GM19395 (cell line): ENCODE measurements around the gene MYO18A.

Experiments used
- ATAC-seq: cut with Tn5 transposase; IDR thresholded peaks from one replicate; pipeline ENCODE4 v1.9.1; 2021; ENCODE audit warnings: mild to moderate bottlenecking, moderate library complexity; ENCODE audit not compliant: unreplicated experiment

MYO18A gene

DNA sequence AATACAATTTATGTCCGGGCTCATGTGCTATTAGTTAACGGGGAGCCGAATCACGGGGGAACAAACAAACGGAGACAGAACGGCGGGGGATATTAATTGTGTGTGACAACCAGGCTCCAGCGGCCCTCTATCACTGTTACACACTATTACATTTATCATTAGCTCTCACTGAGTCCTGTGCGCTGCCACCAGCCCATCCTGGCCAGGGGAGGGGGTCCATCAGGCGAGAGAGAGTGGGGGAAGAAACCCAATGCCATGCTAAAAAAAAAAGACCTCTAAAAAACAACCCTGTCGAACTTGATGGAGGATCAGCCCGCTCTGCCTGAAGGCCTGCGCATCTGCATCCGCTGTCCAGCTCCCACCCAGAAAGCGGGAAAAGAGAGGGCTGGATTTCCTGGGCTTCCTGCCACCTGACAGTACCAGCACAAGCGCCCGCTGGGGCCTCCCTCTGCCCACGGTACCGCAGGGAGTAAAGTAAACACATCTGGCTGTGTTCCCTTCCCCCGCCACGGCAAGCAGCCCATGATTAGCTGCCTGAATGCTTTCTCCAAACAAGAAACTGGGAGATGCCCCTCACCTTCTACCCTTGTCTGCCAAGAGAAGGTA lies 95.6 kb downstream of the MYO18A start:
- ATAC-seq = no peak

DNA sequence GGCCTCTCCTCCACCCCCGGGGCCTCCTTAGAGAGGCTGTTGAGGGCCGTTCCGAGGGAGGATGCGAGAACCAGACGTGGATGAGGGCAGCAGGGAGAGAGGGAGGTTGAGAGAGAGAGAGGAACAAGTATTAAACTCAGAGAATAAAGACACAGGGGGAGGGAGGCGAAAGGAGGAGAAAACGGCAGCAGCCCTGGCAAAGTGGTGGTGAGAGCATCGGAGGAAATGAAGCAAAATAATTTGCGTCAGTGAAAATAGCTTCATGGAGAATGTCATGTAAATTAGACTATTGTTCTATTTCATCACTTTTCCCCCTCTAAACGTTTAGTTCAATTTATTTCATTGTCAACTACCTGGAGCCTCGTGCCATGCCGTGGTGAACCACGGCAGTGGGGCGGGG lies 99.2 kb downstream of the MYO18A start:
- no peak for ATAC-seq

DNA sequence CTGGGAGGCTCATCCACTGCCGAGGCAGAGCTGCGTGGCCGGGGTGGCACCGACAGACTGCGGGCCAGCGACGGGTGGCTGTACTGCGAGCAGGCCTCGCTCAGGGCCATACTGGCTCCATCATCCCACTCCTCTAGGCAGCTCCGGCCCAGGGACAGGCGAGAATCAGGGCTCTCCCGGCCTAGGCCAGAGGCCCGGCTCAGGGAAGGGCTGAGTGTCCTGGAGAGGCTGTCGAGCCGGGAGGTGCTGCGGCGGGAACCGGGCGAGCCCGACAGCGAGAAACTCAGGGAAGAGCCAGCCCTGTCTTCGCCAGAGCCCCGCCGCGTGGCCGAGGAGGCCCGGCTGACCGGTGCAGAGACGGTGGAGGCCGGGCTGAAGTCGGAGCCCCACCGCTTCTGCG lies 99.9 kb downstream of the MYO18A start:
- ATAC-seq = no peak

DNA sequence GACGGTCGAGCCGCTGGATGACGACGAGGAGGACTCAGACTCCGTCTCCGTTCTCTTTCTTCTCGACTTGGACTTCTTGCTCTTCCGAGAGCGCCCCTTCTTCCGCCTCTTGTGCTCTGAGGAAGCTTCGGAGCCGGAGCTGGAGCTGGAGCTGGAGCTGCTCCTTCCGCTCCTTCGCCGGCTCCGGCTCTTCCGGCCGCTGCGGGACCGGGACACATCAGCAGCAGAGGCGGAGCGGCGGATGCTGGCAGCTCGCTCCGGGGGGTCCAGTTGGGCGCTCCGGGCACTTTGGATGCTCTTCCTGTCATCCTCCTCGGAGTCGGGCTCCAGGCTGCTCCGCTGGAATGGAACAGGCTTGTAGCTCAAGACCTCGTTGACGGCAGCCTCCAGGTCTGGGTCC lies 100.3 kb downstream of the MYO18A start:
- no peak for ATAC-seq

DNA sequence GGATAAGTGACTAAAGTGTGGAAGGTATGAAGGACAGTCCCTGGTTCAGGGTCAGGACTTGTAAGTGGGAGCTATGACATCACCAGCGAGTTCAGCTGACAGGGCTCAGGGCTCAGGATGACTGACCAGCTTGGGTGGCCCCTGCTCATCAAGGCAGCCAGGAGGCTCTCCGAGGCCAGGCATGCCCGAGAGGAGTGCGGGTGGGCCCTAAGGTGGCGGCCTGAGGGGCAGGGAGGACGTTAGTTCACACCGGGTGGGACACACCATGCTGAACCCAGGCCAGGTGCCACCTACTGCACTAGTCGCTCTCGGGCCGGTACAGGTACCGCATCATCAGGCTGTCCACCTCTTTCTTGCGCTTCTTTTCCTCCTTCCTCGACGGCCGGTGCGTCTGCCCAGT lies 100.8 kb downstream of the MYO18A start:
- no peak for ATAC-seq

DNA sequence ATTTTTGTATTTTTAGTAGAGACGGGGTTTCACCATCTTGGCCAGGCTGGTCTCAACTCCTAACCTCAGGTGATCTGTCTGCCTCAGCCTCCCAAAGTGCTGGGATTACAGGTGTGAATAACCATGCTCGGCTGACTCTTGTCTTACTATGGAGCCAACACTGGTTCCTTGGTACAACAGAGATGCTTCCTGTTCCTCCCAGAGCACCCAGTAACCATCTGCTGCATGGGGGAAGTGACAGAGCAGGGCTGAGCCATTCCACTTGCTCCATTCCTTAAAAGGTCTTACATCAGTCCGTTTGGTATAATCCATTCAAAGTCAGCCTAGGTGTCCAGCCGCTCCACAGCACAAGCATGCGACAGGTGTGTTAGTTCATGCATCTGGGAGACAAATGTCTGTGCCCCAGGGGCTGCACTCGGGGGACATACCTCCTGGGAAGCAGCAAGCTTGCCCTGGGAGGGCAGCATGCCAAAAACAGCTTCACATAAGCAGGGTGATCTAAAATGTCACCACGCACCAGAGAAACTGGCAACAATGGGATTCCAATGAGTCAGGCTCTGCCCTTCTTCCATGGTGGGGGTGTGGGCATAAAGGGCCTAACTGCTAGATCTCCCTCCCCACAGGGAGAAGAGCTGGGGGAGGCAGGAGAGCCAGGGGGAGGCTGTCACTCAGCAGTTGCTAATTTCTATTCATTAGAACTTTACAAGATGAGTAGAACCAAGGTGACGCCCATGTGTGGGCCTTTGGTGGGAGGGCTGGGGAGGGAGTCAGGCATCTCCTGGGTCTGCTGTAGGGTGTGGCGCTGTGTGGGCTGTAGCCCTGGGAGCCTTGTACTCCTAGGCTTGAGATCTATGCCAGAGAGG lies 101.8 kb downstream of the MYO18A start:
- ATAC-seq = no peak

DNA sequence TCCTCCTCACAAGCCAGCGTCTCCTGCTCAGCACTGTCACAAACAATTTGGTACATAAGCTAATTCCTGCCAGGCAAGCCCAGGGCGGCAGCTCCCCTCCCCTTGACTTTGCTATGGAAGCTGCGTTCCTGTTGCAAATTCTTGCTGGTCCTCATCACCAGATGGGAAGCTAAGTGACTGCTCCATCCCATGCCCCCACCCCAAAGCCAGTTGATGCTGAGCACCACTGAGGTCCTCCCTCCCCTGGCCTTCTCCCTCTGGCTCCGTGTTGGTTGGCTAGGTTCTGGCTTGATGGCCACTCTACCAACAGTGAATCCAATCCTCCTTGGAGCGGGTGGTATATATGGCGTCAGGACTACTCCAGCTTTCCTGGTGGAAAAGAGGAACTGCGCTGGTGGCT lies 102.9 kb downstream of the MYO18A start:
- no peak for ATAC-seq

DNA sequence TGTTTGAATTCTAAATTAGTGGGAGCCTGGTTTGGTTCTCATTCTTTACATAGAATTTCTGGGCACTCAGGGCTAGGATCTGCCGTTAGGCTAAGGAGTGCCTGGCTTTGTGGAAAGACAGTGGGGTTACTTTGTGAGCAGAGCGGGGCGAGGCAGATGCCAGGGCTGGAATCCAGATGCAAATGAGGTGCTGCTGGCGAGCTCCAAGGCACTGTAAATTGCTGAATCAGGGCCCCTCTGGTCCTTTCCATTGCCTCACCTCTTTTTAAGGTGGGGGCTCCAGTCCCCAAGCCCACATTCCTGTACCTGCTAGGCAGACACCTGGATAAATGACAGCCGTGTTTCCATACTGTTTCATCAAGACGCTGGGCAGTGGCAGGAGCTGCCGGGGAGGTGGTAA lies 103.5 kb downstream of the MYO18A start:
- no peak for ATAC-seq

DNA sequence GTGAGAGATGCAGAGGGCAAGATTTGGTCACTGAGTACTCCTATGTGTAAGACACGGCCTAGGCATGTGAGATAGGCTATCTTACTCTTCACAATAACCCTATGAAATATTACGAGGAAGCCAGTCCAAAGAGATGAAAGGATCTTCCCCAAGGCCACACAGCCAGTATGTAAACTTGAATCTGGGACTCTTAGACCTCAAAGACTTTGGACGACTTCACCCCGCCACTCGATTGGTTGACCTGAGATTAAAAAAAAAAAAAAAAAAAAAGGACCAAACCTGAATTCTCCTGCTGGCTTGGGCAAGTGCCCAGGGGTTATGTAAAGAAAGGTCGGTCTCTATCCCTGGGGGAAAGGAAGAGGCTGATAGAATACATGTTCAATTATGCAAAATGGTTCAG lies 104.1 kb downstream of the MYO18A start:
- ATAC-seq = no peak

DNA sequence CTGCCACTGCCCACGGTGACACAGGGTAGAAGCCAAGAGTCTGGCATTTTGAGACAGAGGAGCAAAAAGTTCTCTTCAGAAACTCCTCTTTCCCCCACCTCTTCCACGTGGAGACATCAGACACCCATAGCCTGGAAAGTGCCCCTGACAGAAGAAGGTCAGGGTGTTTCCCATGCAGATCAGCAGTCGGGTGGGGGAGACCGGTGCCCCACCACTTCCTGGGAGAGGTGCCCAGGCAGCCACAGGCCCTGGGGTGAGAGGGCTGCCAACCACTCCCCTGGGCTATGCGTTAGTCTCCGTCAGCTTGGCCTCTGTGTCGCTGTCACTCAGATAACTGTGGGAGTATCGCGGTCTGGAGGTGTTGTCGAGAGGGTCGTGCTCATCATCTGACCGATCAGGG lies 105.7 kb downstream of the MYO18A start:
- ATAC-seq = no peak

DNA sequence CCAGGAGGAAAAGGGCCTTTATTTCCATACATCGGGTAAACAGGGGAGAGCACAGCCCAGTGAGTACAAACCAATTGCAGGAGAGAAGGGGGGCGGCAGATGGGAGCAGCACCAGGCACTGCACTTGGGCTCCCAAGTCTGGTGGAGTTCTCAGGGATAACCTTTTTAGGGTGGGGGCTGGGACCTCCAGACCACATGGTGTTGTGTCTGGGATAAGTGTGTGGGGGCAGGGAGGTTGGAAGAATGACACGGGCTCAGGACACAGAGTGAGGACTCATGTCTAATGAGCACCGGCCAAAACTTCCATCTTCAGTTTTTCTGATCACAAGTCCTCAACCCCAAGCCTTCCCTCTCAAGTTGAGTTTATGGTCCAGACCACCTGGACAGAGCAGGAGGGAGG lies 106.7 kb downstream of the MYO18A start:
- no peak for ATAC-seq

DNA sequence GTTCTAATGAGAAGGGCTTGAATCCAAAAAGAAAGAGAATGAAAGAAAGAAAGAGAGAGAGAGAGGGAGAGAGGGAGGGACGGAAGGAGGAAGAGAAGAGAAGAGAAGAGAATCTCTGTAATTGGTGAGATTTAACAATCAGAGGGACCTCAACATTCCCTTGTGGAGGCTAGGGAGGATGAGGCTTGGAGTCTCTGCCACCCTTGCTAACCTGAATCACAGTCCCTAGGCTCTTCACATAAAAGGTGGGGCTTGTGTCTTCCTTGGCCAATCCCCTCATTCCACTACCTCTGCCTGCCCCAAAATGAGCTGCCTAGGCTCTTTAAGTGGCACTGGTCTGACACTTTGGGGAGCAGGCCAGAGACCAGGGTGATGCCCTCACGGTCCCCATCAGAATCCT lies 107.2 kb downstream of the MYO18A start:
- ATAC-seq = no peak

DNA sequence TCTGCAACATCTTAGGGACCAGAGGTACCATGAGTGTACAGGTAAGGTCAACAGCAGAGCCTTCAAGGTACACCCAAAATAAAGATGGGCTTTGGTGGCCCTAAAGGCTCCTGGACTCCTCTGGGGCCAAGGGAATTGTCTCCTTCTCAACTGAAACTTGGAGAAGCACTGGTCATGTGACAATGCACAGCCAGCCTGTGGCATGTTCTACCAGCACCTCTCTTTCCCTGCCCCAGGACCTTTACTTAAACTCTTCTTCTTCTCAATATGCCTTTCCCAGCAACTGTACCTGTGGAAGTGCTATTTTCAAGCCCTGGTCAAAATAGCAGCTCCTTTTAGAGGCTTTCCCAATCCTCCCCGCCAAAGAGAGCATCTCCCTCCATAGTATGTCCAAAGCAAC lies 108.9 kb downstream of the MYO18A start:
- no peak for ATAC-seq

DNA sequence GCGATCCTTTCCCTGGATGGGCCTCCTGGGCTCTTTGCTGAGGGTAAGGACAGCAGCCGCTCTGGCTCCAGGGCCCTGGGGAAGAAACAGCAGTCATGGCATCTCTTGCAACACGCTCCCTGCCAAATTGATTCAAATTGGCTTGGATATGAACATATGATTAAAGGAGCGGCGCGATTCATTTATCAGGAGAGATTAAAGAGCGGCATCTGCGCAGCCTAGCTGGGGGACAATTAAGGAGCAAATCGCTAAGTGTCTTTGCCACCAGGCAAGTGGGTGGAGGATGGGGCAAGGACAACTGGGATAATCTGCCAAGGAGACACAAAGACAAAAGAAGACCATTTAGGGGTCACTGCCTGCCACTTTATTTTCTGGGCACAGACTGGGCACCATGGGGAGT lies 109.4 kb downstream of the MYO18A start:
- ATAC-seq = no peak

DNA sequence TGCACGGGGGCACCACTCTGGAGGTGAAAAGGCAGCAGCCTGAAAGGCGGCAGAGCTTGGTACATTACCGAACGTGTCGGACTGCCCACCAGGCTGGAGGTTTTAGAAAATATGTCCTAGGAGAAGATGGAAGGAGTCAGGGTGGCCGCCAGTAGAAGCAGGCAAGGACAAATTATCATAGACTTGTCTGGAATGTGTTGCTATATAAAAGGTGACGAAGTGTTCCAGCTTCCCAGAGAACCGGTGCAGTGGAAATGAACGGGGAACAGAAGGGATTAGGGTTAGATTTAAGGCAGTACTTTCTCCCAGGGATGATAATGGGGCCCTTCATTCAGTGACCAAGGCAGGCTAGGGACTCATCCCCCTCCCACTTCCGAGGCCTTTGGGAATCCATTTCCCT lies 109.9 kb downstream of the MYO18A start:
- ATAC-seq = no peak

DNA sequence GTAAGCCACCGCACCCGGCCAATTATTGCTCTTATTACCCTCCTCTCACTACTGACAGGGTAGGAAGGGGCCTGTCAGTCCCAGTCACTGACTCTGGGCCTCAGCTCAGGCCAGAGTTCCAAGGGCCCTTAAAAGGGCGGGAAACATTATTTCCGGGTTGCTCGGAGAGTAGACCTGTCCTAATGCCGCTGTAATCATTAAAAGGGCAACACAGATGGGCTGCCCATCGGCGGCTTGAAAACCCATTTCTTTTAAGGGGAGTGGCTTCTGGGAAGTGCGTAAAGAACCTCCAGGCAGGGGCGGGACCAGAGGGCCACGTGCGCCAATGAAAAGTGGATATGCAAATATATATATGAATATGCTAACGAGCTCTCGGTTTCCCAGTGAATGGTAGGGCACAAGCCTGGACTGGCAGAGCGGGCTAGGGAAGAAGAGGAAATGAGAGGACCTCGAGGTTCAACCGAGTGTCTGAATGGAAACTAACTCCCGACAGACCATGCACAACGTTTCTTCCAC lies 110.6 kb downstream of the MYO18A start:
- no peak for ATAC-seq

DNA sequence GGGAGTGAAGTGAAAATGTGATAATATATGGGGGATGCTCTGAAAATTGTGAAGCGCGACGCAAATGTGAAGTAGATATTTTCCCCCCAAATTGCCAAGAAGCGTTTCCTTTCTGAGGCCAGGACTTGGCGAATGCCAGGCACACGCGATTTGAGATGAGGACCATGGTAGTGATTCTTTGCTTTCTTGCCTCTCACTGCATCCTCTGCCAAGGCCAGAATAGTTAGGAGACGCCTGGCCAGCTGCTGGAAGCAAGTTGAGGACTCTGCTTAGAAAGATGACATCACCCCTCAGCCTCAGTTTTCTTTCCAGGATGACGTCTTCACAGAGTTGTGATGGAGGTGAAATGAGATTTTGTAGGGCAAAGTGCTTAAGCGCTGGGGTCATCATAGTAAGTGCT lies 111.4 kb downstream of the MYO18A start:
- no peak for ATAC-seq

DNA sequence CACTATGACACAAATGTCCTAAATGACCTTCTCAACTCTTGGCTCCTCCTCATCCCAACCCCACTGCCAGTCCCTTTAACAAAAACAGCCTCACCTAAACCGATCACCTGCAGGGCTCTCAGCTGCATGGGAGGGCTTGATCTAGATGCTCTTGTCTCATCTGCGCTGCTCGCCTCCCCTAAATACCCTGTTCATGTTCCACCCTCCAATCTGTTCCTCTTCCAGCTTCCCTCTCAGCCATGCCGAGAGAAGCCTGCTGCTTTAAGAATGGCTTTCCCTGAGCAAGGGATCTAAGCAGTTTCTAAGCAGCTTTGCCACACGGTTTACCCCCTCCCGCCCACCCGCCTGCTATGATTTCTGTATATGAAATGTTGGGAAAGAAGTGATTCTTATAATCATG lies 113.6 kb downstream of the MYO18A start:
- no peak for ATAC-seq

DNA sequence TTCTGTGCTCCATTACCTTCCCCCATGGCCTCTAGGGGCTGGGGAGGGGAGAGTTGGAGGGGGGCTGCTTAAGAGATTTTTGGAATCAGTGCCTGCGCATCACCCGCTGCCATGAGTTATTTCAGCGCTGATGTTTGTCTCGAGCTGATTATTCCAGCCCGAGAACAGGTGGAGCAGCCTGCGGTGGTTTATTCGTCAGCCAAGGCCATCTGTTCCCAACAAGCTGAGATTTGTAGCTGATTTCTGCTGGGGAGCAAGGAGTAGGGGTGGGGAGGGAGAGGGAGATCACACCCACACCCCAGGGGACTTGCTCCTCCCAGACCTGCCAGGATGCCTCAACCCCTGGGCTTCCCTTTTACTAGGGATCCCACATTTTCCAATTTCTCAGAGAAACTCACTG lies 114.2 kb downstream of the MYO18A start:
- no peak for ATAC-seq

DNA sequence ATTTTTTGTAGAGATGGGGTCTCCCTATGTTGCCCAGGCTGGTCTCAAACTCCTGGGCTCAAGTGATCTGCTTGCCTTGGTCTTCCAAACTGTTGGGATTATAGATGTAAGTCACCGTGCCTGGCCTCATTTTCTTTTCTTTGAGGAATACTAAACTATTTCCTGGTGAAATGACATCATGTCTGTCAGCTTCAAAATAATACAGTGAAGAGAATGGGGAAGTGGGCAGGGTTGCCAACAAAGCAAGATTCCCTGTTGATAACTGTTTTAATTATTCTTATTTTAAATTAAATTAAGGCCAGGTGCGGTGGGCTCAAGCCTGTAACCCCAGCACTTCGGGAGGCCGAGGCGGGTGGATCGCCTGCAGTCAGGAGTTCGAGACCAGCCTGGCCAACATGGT lies 116.2 kb downstream of the MYO18A start:
- no peak for ATAC-seq

DNA sequence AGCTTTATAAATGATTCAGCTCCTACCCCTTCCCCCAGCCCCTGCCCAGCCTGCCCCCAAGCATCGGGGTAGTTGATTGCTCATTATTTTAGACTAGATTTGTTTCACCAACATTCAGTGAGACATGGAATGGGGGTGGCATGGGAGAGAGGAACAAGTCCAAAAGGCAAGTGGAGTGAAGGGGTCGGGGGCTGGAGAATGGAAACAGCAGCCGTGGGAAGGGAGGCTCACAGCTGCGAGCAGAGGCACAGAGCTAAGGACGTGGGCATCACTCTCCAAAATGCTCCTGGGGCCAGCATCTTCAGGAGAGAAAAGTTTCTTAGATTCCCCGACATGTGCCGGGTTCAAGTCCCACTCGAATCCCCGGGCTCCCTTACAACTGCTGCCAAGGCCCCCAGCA lies 118.0 kb downstream of the MYO18A start:
- no peak for ATAC-seq

DNA sequence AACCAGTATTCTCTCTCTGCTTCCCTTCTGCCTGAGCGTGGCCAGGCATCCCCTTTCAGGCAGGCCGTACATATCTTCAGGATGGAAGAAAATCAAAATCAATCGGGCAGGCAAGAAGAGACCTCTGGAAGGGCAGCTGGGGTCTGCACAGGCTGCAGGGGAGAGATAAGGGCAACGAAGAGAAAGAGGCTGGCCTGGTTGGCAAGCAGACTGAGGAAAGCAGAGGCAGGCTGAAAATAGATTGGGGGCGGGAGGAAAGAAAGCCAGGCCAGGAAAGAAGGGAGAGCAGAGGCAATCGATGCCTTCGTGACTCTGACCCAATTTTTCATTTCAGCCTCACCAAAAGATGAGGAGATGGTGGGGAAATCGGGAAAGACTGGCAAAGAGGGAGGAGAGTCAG lies 119.2 kb downstream of the MYO18A start:
- no peak for ATAC-seq

DNA sequence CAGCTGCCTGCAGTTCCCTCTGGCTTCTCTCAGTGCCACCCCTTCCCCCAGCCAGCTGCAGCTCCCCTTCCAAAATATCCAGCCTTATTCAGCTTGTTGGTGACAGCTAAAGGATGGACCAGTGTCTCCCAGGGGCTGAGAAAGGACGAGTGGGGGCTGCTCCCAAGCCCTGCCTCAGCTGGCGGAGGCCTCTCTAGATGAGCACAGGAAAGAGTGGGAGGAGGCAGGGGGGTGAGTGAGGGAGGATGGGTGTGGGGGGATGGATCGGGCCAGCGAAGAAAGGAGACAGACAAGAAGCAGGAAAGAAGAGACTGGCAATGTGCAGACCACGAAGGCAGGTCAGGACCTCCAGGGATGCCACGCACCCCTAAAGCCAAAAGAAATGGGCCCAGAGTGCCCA lies 119.7 kb downstream of the MYO18A start:
- ATAC-seq = no peak
